Stimulated activated CD4-positive, alpha-beta T cell treated with anti-CD3 and anti-CD28 coated beads, Interleukin-12 subunit alpha, Interleukin-12 subunit beta, amount 100 ng/mL, for 48 hours (primary cell): ENCODE results near the gene TENT4A.
A peak's percentile ranks its signal among the peaks of the same experiment; 100 is the strongest.

Experiments
- DNase-seq, 3 donors: peaks; one replicate each; pipeline ENCODE4 v3.0.0-alpha.2; 2020; ENCODE audit warnings: low read depth in 2 of 3, low spot score in 1 of 3

Gene TENT4A

DNA sequence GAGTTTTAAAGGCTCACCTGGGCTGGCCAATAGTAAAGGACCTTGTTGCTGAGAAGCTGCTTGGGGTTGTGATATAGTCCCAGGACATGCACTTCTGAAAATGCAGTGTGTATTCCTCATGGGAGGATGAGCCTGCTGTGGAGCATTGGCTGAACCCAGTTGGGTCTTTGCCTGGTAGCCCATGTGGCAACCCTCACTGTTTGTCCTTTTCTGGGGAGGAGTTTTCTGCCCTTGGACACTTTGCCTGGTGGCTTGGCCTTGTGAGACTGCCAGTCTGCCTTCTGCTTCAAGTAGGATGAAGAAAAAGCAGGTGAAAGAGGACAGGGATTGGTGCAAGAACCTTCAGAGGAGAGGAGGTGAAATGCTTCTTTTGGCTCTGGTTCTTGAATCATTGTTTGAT, 4.0 kb downstream of the TENT4A start:
- no peak for DNase-seq

DNA sequence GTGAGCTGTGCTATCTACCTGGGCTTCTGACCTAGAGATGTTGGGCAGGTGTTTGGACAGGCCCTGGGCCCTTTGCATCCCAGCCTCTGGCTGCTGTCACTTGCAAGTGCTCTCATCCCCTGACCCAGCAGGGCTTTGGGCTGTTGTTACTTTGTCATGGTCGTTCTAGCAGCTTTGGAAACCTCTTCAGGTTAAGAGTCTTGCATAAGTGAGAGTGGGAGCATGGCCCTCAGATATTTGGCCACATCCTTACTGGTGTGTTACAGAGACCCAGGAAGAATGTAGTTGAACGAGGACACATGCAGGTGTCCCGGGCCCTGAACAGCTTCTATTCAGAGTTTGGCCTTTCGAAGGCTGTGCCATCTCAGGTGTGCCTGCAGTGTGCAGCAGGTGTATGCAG, 4.5 kb downstream of the TENT4A start:
- DNase-seq, result no peak

DNA sequence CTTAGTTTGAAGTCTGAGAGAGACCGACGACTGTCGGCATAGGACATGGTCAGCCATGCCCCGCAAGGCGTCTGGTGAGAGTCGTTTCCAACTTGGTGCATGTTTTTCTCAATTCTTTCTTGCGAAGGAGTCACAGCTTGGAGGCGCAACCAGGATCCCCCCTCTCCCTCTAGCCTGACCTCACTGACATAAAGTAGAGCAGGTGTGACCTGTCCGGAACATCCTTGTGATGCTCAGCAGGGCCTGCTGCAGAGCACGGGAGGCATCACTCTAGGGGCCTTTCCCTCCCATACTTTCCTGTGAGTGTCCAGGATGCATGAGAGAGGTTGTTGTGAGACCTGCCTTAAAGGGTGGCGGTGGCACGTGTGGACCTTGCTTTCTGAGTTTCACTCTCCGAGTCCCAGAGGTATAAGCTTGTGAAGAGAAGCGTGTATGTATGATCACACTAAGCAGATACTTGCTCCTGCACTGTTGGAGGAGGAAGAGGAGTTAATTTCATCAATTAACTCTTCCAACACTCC, 5.0 kb downstream of the TENT4A start:
- DNase-seq, result no peak

DNA sequence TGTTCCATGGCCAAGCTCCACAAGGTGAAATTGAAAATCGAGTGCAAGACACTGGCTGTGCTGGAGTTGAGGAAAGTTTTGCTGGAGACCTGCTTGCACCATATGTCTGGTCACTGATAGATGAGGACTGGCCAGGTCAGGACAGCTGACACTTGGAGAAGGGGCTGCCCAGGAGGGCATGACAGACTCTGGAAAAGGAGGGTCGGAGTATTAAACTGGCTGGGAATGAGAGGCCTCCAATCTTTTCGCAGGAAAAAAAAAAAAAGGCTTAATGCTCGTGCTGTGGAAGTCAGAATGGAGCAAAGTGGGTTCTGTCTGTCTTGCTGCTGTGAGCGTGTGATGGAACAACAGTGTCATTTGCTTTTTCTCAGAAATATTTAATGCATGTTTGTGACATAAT, 5.5 kb downstream of the TENT4A start:
- DNase-seq, result no peak

DNA sequence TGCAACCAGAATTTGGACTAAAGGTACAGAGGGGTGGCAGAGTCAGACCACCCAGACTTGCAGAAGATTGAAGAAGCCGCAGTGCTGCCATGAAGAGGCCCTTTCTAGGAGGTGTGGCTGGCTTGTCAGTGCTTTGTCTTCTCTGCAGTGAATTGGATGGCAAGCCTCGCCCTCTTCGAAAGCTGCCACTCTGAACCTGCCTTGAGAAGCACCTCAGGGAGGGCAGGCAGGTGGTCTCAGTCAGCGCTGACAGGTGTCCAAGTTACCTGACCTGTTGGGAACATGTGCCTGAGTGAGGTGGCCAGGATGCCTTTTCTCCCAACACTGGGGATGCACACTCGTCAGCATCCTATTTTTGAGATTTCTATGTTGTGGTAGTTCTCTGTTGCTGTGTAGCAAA, 6.2 kb downstream of the TENT4A start:
- DNase-seq, result no peak

DNA sequence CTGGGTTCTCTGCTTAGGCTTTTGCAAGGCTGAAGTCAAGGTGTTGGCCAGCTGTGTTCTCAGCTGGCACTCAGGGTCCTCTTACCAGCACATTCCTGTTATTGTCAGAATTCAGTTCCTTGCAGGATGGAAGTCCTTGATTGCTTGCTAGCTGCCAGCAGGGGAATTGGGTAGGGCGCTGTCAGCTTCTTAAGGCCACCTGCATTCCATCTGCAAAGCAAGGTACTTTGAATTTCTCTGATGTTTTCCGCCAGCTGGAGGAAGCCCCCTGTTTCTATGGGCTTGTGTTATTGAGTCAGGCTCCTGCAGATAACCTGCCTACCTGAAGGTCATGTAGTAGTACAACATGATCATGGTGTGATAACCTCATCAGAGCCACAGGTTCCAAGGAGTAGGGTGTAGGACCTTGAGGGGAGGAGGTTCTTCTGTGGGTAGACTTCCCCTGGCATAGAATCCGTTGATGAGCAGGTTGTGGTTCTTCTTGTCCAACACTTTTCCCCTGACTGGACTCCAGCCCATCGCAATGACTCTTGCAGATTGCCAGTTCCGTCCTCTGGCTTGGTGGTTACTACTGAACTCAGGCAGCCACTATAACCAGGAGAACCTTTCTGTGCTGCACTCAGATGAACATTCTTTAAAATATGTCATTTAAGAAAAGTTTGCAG, 6.8 kb downstream of the TENT4A start:
- no peak for DNase-seq

DNA sequence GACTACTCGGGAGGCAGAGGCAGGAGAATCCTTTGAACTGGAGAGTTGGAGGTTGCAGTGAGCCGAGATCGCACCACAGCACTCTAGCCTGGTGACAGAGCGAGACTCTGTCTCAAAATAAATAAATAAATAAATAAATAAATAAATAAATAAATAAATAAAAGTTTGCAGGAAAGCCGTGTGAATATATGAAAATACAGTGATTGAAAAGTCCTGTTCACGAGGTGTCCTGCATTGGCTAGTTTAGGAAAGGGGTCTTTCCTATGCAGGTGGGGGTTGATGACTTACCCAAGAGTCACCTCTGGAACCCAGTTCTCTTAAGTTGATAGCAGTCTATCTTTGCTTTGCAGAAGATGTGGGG, 7.3 kb downstream of the TENT4A start:
- no peak for DNase-seq

DNA sequence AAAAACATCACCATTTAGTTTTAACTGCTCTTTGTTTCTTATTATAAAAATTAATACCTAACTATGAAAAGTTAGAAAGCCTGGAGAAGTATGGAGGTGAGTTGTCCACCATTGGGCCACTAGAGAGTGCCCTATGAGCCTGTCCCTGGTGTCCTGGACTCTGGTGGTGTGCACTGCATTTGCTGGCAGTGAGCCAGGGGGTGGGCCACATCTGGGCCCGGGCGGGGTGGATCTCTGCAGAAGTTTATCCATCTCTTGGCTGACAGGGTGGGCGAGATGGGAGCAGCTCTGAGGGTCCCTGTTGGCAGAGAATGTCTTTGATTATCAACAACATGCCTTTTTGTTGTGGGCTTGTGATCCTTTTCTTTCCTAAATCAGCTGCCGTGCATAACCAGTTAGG, 8.2 kb downstream of the TENT4A start:
- no peak for DNase-seq

DNA sequence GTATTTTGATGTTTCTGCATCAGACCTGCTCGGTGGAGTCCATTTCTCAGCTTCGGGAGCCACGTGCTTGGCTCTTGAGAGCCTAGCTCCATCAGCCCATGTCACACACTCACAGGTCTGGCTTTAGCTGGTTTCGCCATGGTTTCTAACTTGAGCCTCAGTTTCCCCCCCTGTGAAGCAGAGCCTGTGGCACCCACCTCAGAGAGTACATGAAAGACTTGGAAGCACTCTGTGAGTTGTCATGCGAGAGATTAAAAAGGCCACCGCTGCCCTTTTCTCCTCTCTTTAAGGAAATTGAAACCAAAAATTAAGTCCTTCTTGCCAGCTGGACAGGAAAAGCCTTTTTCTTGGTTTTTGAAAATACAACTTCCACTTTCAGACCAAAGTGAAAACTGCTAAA, 8.8 kb downstream of the TENT4A start:
- DNase-seq, result no peak

DNA sequence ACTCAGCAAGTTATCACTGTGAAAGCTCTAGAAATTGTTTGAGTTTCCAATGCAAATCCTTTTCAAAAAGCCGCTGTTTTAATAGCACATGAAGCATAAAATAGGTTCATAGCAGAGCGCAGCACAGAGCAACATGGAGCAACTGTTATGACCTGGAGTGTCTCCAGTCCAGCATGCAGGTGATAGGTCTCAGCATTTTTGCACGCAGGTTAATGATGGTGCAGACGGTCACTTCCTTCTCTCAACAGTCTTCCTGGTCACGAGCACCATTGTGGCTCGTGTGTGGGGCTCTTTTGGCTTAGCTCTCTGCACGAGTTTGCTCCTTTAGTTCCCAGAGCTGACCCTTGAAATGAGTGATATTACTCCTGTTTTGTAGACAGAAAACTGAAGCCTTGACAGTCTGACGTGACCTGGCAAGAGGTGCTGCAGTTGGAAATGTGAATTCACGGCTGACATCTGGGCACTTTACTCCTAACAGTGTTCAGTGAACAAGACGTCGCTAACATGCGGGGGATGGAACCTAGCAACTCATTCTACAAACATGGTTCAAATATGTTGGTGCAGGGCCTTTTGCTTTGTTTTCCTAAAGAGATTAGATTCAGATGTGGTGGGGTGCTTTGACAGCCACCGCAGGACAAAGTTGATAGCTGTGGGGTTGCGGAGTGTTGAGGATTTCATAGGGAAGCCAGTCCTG, 10.0 kb downstream of the TENT4A start:
- DNase-seq, result no peak

DNA sequence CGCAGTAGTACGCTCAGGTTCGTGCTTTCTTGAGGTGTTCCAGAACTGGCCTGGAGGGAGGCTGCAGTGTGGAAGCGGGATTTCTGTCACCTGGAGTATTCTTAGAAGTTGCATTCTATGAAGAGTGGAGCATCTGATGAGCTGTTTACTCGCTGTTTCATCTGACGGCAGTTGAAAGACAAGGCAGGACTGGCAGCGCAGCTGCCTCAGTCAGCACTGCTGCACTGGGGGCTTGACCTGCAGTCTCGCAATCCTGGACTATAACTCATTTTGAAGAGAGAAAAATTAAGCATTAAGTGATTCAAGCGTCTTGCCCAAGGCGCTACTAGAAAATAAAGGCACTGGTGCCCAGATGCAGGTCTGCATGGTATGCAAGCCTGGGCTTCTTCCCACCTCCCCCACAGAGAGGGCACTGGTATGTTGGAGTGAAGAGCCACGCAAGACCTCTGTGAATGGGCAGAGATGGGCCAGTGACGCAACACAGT, 10.6 kb downstream of the TENT4A start:
- no peak for DNase-seq

DNA sequence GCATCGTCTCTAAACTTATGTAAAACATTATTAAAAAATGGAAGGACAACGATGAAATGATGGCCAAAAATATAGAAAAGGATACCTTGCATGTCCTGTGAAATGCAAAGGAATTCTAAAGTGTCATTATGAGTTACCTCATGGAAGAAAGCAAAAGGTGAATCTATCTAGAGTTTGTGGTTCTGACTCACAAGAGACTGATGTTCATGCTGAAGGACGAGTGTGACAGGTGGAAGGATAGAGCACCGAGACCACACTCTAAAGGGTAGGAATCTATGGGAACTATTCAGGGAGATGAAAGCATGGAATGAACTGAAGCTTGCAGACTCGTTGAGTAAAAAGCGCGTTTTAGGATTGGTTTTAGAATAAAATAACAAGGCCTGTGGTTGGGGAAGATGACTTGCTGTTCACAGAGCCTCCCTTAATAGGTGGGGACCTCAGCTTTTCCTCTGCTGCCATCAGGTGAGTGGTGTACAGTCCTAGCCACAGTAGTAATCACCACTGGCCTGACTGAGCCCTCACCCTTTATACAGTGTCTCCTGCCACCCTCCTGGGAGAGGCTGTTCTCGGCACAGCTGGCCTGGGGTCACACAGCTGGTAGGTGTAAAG, 11.2 kb downstream of the TENT4A start:
- DNase-seq, result no peak

DNA sequence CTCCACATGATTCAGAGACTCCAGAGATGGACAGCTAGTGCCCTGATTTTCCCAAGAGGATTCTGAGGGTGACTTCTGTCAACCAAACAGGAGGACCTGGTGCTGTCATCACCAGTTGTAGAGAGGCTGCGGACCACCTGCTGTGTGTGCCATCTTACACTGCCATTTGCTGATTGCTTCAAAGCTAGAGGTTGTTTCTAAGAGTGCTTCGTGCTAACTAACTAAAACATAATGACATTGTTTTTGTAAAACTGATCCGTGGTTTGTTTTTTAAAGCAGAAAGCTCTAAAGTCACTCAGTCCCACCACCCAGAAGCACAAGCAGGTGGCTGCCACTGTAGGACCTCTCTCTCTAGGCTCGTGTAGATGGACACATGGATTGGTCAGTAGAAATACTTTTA, 12.2 kb downstream of the TENT4A start:
- DNase-seq, result no peak

DNA sequence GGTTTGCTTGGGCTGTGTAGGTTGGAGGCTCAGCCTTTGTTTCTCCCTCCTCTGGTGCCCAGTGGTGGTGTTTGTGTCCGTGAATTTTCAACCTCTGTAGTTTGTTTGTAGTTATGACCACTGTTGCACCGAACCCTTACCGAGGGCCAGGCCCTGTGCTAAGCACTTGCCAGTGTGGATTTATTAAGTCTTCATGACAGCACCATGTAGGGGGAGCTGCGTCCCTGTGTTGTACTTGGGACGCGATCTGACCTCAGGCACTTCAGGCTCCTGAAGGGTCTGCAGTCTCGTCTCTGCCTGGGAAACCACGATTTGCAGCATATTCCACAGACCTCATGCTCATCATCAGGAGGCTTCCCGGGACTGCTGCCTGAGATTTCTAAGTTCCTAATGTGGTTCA, 12.8 kb downstream of the TENT4A start:
- DNase-seq, result no peak

DNA sequence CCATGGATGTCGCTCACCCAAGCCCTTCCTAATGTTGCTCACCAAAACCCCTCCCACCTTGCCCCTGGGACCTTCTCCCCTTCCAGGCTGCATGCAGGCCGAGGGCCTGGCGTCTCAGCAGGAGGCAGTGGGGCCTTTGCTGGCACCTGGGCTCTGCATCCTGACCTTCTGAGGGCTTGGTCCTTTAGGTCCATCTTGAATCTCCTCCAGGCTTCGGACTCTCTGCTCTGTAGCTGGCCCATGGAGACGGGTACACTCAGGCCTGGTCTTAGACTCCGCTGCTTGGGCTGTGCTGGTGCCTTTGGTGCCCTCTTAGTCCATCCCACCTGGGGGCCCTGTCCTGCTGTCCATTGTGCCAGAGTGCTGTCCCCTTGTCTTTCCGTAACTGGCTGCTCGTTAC, 14.0 kb downstream of the TENT4A start:
- no peak for DNase-seq

DNA sequence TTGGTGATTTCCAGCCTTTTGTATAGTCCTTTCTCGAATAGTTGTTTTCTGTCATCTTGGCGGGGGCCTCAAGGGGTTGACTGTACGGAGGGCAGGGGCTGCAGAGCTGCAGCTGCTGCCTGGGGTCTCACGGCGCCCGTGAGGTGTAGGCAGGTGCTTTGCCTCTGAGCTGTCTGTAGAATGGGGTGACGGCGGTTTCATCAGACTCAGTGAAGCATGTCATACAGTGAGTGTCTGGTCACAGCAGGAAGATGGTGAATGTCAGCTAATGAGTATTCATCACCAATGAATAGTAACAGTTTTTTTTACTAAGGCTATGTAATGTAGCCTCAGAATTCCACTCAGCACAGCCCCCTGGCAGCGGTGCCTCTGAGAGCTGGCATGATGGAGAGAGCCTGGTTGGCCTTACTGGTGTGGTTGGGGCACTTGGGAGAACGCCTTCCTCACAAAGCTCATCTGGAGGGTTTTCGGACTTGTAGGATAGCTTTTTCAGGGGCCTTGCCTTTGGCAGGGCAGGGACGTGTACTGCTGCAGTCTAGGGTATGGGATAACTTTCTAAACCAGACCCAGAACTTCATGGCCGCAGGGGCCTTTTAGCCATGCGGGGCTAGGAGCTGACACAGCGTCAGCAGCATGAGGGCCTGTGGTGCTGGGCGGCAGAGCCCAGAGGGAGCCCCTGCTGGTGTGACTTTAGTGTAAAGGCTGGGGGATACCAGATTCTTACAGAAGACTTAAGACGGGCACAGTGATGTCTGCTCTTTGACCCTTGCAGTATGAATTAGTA, 15.0 kb downstream of the TENT4A start:
- DNase-seq, result no peak

DNA sequence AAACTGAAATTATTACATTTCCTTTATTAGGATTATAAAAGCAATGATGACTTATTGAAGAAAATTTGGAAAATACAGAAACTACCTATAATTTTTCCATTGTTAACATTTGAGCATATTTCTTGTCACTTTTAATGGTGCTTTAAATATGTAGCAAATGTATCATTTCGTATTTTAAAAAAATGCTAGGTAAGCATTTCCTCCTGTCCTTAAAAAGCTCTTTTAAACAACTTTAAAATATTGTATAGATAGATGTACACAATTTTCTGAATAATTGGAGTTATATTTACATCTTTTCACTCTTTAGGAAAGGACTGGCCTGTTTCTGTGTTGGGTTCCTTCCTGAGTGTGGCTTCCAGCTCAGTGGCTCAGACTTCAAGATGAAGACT, 15.6 kb downstream of the TENT4A start:
- no peak for DNase-seq

DNA sequence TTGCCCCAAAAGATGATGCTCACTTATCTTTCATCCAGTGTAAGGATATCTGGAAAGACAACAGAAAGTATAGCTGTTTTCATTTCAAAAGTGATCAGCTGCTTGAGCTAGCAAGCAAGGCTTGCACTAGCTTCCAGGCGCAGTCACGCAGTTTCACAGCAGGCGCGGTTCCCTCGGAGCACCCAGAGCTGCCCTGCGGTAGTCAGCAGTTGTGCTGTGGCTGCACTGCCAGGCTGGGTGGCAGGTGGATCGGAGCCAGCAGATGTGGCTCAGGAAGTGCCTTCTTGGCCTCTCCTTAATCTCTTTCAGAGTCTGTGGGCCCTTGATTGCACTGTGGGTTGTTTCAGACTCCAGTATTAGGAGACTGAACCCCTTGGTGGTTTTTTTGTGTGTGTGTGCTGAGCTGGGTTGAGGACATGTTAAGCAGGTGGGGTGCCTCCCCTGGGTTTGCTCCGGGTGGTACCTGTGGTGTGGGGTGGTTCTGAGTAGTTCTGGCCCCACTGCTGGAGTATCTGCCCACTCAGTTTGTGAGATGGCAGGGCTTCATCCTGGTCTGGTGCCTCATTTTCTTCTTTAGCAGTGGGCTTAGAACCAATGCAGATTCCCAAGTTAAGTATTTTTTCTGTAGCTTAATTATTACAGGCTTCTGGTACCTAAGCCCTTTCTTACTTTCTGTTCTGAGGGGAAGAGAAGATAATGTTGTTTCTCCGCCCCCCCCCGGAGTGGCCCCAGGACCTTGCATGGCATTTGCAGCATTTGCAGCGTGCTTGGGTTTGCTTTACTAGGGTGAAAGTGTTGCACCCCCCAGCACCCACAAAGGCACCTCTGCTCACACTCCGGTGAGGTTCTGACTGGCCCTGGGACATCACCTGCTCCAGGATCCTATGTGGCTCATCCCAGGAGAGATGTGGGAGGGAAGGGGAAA, 16.4 kb downstream of the TENT4A start:
- DNase-seq, result peak in 1 of 3 donors; percentile 39

DNA sequence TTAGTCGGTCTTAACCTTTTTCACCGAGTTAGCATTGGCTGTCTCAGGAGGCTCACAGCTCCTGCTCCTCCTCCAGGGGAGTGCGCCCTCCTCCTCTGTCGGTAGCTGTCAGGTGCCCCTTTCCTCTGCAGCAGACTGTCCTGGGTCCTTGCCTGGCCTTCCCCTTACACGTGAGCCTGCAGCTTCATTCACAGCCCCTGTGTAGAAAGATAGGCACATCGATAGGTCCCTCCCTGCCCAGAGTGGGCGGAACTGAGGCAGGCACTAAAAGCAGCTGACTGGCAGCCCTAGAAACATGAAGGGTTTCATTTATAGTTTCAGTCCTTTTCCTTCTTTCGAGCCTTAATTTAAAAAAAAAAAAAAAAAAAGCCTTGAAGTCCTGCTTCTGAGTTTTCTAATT, 17.2 kb downstream of the TENT4A start:
- no peak for DNase-seq

DNA sequence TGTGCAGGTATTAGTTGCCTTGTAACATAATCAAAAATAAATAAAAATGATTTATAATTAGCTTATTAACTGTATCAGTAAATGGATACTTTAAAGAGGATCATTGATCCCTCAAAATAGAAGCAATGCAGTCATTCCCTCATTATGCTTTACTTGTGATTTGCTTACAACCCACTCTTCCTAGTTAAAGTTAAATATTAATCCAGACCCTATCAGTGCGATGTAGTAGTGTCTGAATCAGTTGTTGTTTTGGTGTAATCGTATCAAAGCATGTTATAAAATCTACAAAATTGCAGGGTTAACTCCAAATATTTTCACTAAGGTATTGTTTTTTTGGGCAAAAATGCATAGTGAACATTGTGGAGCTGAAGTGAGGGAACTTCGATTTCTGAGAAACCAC, 17.6 kb downstream of the TENT4A start:
- DNase-seq, result no peak
